DND-41 (cell line): ENCODE measurements around the gene NRCAM.

ENCODE experiments used
- EZH2 ChIP-seq: IDR thresholded peaks from 3 replicates; pipeline ENCODE4 v1.6.1; 2012; ENCODE audit warnings: borderline replicate concordance, low read depth, mild to moderate bottlenecking, moderate library complexity, low read length, inconsistent platforms; ENCODE audit not compliant: severe bottlenecking
- TF ChIP-seq, protein P1 (sequence below): IDR thresholded peaks from 2 replicates; pipeline ENCODE4 v1.5.1; 2012; ENCODE audit warnings: borderline replicate concordance, low read length, moderate library complexity, mild to moderate bottlenecking; ENCODE audit not compliant: poor library complexity, severe bottlenecking; ENCODE audit errors: extremely low read depth

DNA sequence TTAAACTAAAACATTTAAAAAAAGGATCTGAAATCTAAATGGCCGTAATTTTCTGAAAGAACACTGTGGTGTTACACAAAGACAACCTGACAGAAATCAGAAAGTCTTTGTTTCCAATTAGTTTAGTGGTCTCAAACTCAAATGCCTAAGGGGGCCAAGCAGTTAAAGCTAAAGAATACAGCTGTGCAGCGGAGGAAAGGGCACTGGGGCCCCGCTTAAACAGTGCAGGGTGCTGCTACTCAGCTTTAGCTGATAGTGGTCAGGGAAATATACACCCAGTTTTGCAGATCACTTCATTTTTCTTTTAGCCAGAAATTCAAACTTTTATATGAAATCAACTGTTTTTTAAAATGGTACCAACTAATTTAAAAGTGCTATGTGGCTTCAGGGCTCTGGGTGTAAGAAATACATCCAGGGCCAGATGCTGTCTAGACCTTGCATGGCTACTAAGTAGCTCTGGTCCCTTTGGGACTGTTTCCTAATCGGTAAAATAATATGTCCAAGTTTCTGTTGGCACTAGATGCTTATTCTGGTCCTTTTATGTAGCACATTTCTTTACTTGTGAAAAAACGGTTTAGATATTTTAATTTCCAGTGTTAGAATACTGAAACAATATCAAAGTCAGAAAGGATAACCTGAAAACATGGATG, 164.3 kb downstream of the NRCAM start:
- TF ChIP-seq, protein P1, sequence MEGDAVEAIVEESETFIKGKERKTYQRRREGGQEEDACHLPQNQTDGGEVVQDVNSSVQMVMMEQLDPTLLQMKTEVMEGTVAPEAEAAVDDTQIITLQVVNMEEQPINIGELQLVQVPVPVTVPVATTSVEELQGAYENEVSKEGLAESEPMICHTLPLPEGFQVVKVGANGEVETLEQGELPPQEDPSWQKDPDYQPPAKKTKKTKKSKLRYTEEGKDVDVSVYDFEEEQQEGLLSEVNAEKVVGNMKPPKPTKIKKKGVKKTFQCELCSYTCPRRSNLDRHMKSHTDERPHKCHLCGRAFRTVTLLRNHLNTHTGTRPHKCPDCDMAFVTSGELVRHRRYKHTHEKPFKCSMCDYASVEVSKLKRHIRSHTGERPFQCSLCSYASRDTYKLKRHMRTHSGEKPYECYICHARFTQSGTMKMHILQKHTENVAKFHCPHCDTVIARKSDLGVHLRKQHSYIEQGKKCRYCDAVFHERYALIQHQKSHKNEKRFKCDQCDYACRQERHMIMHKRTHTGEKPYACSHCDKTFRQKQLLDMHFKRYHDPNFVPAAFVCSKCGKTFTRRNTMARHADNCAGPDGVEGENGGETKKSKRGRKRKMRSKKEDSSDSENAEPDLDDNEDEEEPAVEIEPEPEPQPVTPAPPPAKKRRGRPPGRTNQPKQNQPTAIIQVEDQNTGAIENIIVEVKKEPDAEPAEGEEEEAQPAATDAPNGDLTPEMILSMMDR = no peak
- TF ChIP-seq EZH2 = no peak
